Upper lobe of left lung (tissue), 4 donors: ENCODE data around the gene PLEKHH3.

Experiments
- CTCF ChIP-seq, 6 experiments: fragments of 450-650 bp in 4 of 6; fragments of 200-600 bp in 2 of 6; sonication (generic) in 2 of 6; IDR thresholded peaks; one replicate each; pipeline ENCODE4 v1.5.1; 2016 to 2019; ENCODE audit warnings: antibody characterized with exemption in 6 of 6
- POLR2A ChIP-seq, 4 donors: fragments of 450-650 bp; IDR thresholded peaks; one replicate each; pipeline ENCODE4 v1.5.1; 2016 to 2017; ENCODE audit warnings: antibody characterized with exemption in 4 of 4, mild to moderate bottlenecking in 2 of 4

DNA sequence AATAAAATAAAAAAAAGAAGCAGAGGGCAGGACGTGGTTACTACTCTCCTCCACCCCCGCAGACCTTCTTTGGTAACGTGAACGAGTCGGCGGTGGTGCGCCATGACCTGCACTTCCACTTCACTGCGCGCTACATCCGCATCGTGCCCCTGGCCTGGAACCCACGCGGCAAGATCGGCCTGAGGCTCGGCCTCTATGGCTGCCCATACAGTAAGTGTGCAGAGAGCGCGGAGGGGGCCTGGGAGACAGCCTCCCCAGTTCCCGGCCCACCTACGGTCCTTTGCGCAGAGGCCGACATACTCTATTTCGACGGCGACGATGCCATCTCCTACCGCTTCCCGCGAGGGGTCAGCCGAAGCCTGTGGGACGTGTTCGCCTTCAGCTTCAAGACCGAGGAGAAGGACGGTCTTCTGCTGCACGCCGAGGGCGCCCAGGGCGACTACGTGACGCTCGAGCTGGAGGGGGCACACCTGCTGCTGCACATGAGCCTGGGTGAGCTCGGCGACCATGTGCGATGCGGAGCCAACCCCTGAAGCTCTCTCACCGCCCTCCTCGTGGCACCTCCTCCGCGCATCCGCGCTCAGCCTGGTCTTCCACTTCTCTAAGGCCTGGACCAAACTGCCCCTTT lies 8.2 kb upstream of the PLEKHH3 start:
- TF ChIP-seq CTCF (IDR thresholded peaks at IDR 0.05) (no peak), POLR2A (IDR thresholded peaks at IDR 0.05) (no peak)
